ENCODE results near the gene NCAM2. TPM values are rescaled to one million over a fixed set of nuclear protein-coding genes. Genes with fewer than 3 reads are reported as not detected.

The NCAM2 gene
- total and polyA plus RNA-seq, 2 of the 8 experiments (the other 6 are each of a cell fraction or from before 2014, with no cell fraction given) = 0.14 to 1.1 TPM

DNA sequence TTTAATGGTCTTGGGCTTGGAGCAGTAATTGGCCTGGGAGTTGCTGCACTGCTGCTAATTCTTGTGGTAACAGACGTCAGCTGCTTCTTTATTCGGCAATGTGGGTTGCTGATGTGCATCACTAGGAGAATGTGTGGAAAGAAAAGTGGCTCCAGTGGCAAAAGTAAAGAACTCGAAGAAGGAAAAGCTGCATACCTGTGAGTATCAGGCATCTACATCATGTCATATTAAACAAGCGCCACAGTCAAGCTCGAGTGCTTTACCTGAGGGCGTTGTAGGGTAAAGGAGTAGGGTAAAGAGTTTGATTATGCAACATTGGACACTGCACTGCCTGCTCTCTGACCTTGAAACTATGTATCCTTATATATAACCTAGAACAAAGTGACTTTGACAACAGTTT, 510.6 kb downstream of the NCAM2 start:
- H3K18ac ChIP-seq (ENCODE audit: extremely low read depth, low read length) = no peak overlapping the region
- H2AK5ac ChIP-seq (ENCODE audit: low read depth, low read length) = no peak overlapping the region
- ChIA-PET POLR2A (ENCODE audit: partially characterized antibody) (no interaction called here), CTCF (ENCODE audit: partially characterized antibody) (no interaction called here)
- no peak overlapping the region for H4K5ac ChIP-seq (ENCODE audit: insufficient read length, low read depth, low read length)
- H3K23ac ChIP-seq (ENCODE audit: insufficient read length) = no peak overlapping the region
- no peak overlapping the region for H4K91ac ChIP-seq (replicated peaks; ENCODE audit: insufficient read length, low read length)
- H3K27me3 ChIP-seq (replicated peaks in 1 of 4; ENCODE audit: control insufficient read depth in 3 of 4, extremely low read depth in 1 of 4, insufficient read depth in 3 of 4, low read length in 3 of 4) = no peaks in the 10 kb centered on the region
- H3K14ac ChIP-seq (ENCODE audit: insufficient read length) = no peak overlapping the region
- no peak overlapping the region for H3K4me2 ChIP-seq (ENCODE audit: insufficient read depth in 1 of 2, low read depth in 2 of 2, low read length in 2 of 2)
- no peak overlapping the region for H2BK12ac ChIP-seq (ENCODE audit: low read depth, low read length)
- H3K27ac ChIP-seq (ENCODE audit: low read depth, low read length) = no peak overlapping the region
- H3K4me3 ChIP-seq (ENCODE audit: extremely low read depth in 1 of 4, insufficient read depth in 2 of 4, low read depth in 3 of 4, low read length in 4 of 4) = no peak overlapping the region
- no peak overlapping the region for H2BK20ac ChIP-seq (ENCODE audit: low read length)
- H3K23me2 ChIP-seq (ENCODE audit: low read depth, low read length) = no peaks in the 10 kb centered on the region
- H4K8ac ChIP-seq (ENCODE audit: extremely low read depth, insufficient read depth, low read length) = no peak overlapping the region
- no peak overlapping the region for H3K56ac ChIP-seq (replicated peaks; ENCODE audit: insufficient read length, low read depth, low read length)
- no peak overlapping the region for H2BK120ac ChIP-seq (replicated peaks; ENCODE audit: low read depth, low read length)
- no peaks in the 10 kb centered on the region for H3K4me1 ChIP-seq (replicated peaks in 1 of 4; ENCODE audit: control insufficient read depth in 3 of 4, insufficient read depth in 4 of 4, low read length in 3 of 4)
- H3K4ac ChIP-seq (replicated peaks; ENCODE audit: insufficient read length, low read depth, low read length) = no peak overlapping the region
- TF ChIP-seq SUZ12 (IDR thresholded peaks at IDR 0.05; ENCODE audit: low read length) = no peak
- TF ChIP-seq HDAC6 (IDR thresholded peaks at IDR 0.05; ENCODE audit: low read depth, low read length) = no peak
- TF ChIP-seq, protein P1, sequence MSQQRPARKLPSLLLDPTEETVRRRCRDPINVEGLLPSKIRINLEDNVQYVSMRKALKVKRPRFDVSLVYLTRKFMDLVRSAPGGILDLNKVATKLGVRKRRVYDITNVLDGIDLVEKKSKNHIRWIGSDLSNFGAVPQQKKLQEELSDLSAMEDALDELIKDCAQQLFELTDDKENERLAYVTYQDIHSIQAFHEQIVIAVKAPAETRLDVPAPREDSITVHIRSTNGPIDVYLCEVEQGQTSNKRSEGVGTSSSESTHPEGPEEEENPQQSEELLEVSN (IDR thresholded peaks at IDR 0.05) = no peak
- no peak for TF ChIP-seq BACH1 (IDR thresholded peaks at IDR 0.05; ENCODE audit: low read length)
- TF ChIP-seq EZH2 (IDR thresholded peaks at IDR 0.05; ENCODE audit: low read depth, low read length, severe bottlenecking) = no peak
- TF ChIP-seq, protein P2, sequence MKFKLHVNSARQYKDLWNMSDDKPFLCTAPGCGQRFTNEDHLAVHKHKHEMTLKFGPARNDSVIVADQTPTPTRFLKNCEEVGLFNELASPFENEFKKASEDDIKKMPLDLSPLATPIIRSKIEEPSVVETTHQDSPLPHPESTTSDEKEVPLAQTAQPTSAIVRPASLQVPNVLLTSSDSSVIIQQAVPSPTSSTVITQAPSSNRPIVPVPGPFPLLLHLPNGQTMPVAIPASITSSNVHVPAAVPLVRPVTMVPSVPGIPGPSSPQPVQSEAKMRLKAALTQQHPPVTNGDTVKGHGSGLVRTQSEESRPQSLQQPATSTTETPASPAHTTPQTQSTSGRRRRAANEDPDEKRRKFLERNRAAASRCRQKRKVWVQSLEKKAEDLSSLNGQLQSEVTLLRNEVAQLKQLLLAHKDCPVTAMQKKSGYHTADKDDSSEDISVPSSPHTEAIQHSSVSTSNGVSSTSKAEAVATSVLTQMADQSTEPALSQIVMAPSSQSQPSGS (IDR thresholded peaks at IDR 0.05; ENCODE audit: low read length) = no peak
- no peak for TF ChIP-seq NRF1 (IDR thresholded peaks at IDR 0.05; ENCODE audit: low read depth, low read length)
- TF ChIP-seq ASH2L (IDR thresholded peaks at IDR 0.05; ENCODE audit: low read length) = no peak
- TF ChIP-seq TEAD4 (IDR thresholded peaks at IDR 0.05; ENCODE audit: low read depth, low read length) = no peak
- TF ChIP-seq BCL11A (IDR thresholded peaks at IDR 0.05; ENCODE audit: low read depth in 2 of 2, low read length in 2 of 2) = no peak
- H3K79me2 ChIP-seq (ENCODE audit: control insufficient read depth in 1 of 2, insufficient read depth in 2 of 2, low read length in 2 of 2) = no peaks in the 10 kb centered on the region
- H3K9me3 ChIP-seq (ENCODE audit: insufficient read depth in 2 of 2, low read depth in 1 of 2, low read length in 1 of 2) = no peaks in the 10 kb centered on the region
- H2BK5ac ChIP-seq (ENCODE audit: low read depth, low read length) = no peak overlapping the region
- no peaks in the 10 kb centered on the region for H3K79me1 ChIP-seq (ENCODE audit: low read depth, low read length)
- WGBS, 2 experiments (ENCODE audit: extremely low coverage in 1 of 2, insufficient coverage in 1 of 2, insufficient read length in 1 of 2, insufficient replicate concordance in 2 of 2, low coverage in 1 of 2, low lambda C conversion rate in 2 of 2, missing lambda C conversion rate in 1 of 2) = 85% methylated on average over 6 of the region's 6 CpGs; no CpG with 5 or more reads in 1 of the 2 experiments
- no peak for DNase-seq (ENCODE audit: low read depth in 1 of 2, low spot score in 2 of 2)
- peaks cover 0 to 1% of the 10 kb centered on the region in 2 experiments for H4K20me1 ChIP-seq (replicated peaks in 1 of 2; ENCODE audit: control insufficient read depth in 1 of 2, insufficient read depth in 2 of 2, low read length in 2 of 2)
- H2BK15ac ChIP-seq (ENCODE audit: low read length) = no peak overlapping the region
- no peaks in the 10 kb centered on the region for H3K36me3 ChIP-seq (ENCODE audit: control insufficient read depth in 2 of 4, insufficient read depth in 4 of 4, low read length in 3 of 4)
- H2AFZ ChIP-seq (ENCODE audit: low read length) = no peak overlapping the region
- FAIRE-seq = no peak
- no peak overlapping the region for H3K9ac ChIP-seq (replicated peaks in 1 of 4; ENCODE audit: extremely low read depth in 1 of 4, low read depth in 3 of 4, low read length in 3 of 4)
